ENCODE data around the gene RIT2.

RIT2 gene
- 0 to 0.09 (median 0) reads per million in 4 experiments for total RNA-seq

DNA sequence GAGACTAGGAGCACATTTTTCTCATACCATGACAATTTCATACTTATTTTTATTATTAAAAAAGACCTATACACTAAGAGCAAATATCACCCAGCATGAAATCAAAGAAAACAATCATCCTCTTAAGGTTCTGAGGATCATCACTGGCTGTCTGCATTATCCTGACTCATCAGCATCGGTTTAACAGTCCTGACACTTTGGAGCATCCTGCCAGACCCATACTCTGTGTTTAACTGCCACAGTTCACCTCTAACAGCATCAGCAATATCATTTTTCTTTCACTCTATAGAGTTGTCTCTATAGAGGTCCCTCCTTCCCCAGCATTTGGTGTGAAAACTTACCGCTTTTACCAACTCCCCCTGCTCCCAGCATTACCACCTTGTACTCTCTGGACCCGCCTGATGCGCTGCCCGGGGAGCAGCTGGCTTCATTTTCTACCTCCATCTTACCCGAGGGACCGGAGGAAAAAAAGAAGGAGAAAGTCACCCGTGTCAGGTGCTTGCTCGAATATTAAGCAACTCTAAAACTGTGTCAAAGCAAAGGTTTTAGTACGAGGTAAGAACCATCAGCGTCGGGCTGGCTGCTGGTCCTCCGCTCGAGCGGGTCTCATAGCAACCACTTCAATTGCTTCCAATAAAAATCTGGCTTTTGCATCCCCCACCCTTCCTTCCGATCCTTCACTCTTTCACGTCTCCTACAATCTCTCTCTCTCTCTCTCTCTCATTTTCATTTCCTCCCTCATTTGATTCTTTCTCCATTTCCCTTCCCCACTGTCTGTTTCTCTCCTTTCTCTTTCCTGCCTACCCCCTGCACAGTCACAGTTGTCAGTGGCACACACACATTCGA is at the start of gene RIT2:
Gene RIT2 (minus strand): TSS at position 610 of the 846 bp plus-strand sequence.
- no peak for DNase-seq

DNA sequence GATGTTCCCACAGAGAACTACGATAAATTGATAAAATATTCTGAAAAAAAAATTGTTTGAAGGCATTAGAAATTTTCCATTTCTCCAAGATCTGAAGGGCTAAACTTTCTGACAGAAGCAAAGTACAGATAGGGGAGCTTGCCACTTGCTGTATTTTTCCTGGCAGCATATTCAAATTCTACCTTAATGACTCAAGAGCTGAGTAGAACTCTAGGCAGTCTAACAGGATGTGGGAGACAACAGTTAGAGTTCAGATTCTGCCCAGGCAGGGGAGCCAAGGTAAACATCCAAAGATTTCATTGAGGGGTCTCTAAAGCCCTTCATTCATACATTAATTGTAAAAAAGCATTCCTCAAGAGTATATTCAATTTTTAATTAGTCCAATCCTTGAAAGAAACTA is 46.0 kb upstream of the RIT2 start:
- DNase-seq: no peak

DNA sequence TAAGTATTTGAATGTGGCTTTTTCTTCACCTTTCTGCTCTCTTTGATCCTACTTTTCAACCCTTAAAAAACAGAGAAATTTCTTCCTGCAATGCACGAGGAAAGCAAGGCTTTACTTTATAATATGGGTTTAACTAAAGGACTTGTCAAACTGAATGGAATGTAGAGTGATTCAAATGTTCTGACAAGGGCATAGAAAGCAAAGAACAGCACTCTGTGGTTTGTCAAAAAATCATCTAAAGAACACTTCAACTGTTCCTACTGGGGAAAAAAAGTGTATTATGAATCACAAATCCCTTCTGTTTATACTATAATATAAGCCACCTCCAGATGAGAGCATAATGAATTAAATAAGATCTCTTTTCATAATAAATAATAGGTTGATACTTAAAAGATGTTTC is 45.0 kb upstream of the RIT2 start:
- DNase-seq: no peak

DNA sequence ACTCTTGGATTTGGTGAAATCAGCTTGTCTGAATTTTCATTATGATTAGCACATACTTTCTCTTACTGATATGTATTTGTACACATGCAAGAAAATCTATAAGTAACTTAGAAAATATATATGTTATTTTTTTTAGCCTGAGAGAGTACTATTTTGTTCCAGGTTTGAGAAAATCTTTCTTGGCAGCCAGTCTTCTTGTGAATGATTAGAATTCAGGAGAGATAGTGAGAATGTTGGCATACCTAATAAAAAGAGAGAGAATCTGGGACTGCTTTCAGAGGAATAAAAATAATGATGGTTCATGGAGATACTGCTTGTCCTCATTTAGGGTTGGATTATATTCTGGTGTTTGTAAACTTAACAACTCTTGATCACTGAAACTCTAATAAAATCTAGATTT is 44.4 kb upstream of the RIT2 start:
- no peak for DNase-seq

DNA sequence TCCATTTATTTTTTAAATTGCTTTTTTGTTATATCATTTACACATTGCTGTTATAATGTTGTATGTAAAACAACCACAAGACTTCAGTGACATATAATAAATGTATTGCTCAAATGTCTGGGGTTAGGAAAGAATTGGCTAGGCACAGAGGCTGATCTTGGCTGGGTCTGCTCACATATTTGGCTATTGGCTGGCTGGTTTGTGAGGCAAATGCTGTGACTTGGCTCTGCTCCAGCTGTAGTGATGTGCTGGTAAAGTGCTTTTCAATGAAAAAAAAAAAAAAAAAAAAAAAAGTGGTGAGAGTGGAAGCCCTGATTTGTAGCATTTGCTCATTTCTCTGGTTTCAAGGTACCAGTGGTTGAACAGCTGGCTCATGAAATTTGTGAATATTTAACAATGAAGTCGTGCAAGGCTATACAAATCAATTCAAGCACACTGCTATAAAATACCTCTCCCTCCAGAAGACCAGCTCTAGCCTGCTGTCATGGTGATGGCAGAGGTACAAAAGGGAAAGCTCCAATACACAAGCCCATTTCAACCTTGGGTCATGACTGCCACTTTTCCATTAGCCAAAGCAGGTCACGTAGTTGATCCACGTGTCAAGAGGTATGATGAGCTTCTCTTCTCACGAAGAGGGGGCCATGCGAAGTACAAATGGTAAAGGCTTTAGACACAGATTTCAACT is 43.7 kb upstream of the RIT2 start:
- DNase-seq: no peak

DNA sequence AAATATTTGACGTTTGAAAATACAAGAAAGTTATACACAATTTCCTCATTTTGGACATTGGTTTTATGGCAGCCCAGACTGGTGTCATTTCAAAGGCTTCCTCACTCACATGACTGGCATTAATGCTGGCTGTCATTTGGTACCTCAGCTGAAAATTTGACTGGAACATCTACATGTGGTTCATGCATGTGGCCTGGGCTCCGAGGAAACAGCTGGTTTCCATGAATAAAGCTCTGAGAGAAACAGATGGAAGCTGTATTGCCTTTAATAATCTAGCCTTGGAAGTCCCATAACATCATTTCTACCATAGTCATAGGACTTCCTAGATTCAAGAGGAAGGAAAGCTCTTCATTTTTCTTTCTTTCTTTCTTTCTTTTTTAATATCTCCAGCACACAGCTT is 42.9 kb upstream of the RIT2 start:
- no peak for DNase-seq

DNA sequence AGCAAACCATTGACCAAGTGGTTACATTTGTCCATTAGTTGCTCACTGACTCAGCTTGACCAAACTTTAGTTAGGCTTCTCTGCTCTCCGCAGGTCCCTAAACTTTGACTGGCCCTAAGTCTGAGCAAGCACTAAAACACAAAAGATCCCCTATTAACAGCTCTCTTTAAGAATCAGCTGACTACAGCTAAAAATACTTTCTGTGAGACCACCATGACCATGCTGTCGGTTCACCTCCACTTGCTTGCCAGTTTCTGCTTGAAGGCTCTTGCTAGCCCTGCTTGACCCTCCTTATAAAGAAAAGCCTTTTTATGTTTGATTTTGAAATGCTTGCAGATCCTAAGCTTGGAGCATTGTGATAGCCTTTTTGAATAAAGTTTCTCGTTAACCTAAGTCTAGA is 40.4 kb upstream of the RIT2 start:
- DNase-seq: no peak

DNA sequence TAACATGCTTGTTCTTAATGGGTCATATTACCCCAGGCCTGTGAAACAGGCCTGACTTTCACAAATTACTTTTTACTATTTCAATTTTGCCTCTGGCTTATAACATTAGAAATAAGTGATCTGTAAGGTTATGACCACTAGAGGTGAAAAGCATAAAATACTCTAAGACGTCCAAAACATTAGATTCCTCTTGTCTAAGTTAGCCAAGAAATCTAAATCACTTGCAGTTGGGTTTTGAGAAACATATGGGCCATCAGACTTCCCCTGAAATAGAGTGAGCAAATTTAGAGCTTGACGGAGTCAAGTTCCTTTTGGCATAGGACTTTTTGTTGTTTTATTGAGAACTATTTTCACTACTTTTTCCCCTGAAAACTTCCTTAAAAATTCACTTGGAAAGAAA is 32.7 kb upstream of the RIT2 start:
- no peak for DNase-seq

DNA sequence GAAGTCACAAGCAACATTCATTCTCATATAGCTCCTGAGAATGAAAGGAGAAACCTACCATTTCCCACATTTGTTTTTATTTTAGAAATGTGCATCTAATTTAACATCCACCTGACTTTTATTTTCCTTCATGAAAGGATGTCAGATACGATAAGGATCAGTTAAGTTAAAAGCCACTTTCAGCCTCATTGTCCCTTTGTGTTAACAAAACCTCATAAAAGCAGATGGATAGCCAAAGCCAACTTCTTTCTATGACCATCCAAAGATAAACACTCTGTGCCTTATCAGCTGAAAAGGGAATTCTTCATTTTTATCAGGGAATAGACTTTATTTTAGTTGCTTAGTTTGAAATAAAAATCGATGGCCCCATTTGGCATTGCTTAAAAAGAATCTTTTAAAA is 25.7 kb upstream of the RIT2 start:
- DNase-seq: no peak

DNA sequence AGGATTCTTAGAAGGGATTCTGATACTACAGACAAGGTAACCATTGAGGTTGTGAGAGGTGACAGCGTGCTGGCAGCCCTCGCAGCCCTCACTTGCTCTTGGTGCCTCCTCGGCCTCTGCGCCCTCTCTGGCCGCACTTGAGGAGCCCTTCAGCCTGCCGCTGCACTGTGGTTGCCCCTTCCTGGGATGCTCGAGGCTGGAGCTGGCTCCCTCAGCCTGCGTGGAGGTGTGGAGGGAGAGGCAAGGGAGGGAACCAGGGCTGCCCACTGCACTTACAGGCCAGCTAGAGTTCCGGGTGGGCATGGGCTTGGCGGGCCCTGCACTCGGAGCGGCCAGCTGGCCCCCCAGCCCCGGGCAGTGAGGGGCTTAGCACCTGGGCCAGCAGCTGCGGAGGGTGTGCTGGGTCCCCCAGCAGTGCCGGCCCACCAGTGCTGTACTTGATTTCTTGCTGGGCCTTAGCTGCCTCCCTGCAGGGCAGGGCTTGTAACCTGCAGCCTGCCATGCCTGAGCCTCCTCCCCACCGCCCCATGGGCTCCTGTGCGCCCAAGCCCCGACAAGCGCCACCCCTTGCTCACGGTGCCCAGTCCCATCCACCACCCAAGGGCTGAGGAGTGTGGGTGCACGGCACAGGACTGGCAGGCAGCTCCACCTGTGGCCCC is 23.9 kb upstream of the RIT2 start:
- no peak for DNase-seq

DNA sequence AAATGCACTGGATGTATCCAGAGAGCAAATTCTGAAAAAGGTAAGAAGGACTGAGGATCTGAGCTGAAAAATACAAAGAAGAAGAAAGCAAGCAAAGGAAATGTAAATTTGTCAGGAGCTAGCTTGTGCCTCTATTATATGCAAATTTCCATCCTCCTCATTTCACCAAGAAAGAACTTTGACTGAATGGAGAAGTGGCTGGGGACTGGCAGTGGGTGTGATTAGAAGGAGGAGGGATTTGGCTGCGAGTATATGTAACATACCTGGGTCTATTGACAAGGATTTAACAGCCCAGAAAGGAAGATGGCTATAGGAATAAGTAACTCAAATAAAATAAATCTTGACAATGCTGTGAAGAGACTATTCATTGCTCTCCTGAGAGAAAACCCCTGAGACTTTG is 19.4 kb upstream of the RIT2 start:
- DNase-seq: no peak

DNA sequence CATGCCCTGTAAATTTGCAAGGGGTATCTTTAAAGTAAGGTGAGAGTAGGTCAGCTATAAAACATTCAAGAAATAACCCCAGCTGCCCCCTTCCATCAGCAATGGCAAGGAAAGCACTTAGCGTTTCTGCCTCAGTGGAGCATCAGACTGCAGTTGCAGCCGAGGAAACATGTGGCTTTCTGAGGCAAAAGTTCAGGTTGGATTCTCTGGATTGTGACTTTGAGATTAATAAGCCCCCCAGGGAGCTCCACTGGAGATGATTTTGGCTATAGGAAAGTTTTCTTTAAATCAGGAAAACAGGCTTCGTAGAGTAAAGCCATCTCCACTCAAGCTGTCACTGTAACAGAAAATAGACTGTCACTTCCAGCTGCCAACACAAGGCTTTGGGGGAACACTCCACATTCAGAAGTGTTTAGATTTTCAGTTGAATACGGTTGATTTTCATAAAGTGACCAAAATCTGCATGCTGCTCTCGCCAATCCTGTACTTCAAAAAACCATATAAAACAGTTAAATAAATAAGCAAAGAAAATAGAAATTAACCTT is 15.3 kb upstream of the RIT2 start:
- no peak for DNase-seq

DNA sequence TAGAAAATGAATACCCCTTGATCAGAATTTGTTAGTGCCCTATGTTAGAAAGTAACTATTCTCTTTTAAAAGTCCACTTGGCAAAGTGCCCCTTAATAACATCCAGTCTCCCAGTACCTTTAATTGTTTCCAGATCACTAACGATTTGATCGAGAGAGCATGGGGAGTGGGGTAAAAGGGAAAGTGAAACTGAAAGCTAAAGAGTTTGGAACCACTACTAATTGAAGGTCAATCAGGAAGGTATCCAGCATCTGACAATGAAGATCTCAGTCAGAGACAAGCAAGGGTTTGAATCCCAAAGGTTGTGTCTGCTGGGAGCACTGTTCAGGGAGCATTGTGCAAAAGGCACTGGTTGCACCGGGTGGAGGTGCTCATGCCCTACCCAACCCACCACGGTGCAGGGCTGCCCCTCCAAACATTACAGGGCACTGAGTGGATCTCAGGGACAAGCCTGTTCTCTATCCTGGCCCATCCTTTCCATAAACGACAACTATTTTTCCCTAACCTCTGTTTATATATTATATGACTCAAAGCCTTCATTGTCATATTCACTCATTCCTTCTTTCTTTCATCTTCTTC is 14.6 kb upstream of the RIT2 start:
- DNase-seq: no peak

DNA sequence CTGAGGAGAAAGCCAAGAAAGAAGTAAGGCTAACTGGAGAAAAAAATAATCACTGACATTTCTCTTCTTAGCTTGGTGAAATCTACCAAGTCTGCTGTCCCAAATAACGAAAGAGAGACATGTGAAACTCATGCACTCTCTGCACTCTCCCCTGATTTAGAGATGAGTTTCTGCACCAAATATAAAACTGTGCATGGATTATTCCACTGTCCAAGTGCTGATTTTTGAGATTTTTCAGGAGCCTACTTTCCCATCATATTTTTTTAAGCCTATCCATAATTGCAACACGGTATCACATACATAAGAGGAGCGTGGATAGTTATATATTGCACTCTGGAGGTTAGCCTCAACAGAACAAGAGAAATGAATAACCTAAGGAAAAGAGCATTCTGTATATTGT is 10.0 kb upstream of the RIT2 start:
- DNase-seq: no peak

DNA sequence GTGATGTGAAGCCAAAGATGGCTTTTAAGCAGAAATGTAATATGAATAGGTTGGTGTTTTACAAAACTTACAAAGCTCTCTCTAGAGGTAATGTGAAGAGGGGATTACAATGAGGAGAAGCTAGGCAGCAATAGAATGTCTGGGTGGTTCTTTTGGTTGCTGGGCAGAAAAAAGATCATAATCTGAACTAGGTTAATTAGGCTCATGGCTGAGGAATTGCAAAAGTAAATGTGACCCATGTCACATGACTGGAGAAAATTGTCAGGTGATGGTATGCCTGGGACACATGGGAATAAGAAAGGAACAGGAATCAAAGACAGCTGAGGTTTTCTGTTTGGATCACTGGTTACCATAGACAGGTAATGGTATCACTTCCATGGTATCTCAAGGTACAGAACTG is 7.5 kb upstream of the RIT2 start:
- DNase-seq: no peak

DNA sequence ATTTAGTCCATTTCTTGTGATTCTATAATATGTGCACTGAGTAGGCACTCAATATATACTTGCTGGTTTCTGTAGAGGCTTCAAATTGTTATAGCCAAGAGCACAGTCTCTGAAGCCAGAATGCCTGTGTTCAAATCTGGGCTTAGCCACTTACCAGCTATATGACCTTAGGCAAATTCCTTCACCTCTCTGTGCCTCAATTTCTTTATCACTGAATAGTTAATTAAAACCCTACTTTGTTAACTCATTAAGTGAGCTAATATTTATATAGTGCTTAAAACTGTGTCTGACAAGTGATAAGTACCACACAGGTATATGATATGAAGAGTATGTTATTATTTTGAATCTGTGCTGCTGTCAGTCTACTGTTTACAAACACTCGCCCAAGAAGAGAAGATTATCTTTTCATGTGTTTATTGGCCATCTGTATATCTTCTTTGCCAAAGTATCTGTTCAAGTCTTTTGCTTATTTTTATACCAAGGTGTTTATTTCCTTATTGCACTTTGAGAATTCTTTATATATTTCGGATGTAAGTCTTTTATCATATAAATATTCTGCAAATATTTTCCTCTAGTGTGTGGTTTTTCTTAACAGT is 1.3 kb upstream of the RIT2 start:
- DNase-seq: no peak

DNA sequence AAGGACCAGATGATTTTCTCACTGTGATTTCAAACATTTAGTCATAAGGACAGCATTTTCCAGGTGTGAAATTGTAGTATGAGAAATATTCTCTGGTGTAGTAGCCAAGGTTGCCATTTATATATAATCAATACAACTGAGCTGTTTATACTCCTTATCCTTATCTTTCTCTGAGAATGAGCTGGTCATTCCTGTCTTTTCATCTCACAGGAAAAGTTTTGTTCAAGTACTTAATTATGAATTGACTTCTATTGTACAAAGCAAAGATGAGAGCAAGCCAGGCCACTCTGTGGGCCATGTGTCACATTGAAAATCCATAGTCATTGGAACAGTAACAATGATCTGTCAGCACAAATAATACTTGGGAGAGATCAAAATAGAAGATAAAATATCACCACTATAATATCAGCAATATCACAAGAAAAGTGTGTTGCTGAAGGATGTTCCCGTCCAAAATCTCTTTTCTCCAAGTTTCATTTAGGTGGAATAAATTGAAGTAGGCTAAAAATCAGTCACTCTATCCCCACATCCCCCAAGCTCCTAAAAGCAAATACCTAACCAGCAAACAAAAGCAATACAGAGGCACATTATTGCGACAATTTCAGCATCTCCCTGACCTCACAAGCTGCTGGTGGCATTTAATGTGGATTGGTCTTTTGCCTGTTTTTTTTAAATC is 2.1 kb downstream of the RIT2 start:
- no peak for DNase-seq

DNA sequence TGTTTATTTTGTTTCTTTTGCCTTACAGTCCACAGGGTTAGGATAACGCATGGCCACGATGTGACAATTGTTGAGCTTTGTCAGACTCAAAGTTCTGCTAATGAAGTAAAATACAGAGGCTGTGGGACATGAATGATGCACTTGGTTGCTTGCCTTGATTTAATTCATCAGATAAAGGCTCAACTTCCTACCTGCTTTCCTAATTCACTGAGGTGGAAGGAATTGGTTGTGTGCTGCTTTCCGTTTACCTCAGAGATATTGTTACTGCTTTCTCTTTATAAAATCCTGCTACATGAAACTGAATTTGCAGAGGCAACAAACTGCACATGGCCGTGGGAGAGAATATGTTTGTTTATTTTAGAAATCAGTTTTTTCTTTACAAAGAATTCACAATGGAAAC is 6.6 kb downstream of the RIT2 start:
- DNase-seq: no peak

DNA sequence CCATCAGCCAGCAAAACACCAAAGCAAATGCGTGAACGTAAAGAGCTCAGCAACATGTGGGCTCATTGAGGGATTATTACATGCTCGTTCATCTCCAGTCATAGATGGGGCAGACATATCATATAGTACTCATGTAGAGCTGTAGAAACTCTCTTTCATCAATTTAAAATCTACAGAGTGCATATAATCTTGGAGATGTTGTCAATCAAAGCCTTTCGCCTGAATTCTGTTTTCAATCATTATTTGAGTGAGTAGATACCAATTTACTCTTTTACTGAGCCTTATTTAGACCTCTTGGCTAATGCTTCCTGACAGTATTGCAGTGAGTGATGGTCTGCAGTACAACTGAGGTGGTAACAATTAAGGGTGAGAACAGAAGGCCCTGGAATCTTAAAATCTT is 7.0 kb downstream of the RIT2 start:
- no peak for DNase-seq

DNA sequence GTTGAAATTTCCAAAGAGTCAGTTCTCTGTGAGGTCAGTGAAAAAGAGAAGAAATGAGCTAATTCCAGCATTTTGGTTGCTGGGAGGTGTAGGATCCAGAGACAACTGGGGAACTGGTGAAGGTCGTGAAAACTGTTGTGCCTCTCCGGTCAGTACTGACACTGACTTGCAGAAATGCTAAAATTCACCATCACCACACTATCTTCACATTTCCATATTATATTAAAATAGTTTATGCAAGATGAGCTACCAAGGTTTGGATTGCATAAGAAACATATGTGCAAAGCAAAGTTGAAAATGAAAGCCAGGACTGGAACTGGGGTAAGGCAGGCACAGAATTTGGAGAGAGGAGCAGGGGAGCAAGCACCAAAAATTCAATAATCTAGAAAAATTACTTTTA is 21.8 kb downstream of the RIT2 start:
- DNase-seq: no peak

DNA sequence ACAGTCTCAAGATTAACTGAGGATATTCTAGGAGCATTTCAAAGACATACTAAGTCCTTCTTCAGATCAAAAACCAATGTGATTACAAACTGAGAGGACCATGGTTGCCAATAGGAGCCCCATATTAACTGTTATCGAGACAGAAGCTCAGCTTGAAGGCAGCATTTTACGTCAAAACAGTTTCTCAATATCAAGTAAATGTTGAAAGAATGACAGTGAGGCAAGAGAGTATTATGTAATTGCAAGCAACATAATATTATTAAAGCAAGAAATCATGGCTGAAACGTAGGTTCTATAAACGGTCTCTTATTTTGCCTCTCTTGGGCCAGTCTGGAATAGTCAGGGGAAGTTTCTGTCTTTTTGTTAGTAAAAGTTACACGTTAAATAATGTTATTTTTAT is 22.9 kb downstream of the RIT2 start:
- DNase-seq: no peak

DNA sequence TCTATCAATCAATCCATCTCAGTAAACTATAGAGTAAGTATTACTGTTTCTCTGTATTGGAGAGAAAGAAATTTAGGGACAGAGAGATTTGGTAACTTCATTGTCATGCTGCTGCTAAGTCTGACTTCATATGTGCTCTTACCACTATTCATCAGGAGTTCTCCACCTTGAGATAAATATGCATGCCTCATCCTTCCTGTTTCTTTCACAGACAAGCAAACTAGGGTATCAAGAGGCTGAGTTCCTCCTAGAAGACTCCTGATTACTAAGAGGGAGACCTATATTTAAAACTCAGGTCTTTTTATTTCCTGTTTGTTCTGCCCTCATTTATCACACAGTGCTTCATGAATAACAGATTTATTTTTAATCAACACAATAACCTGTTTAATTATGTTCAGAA is 34.1 kb downstream of the RIT2 start:
- DNase-seq: no peak

Data from effector CD8-positive, alpha-beta T cell (primary cell).